COR-L47 (cell line): Measurements from ENCODE around the gene CNBP.
"Not testable (repeated sequence)": the region's sequence is repeated elsewhere in the genome, so short reads cannot be mapped to it uniquely, and the experiment has no call there.

Experiments used
- DNase-seq: peaks from one replicate; lab custom pipeline; 2025; lab: John Stamatoyannopoulos, UW

CNBP gene

GRCh38 chr3:129183569-129184395, at the start of gene CNBP:
CNBP (minus strand) TSS chr3:129183896; CDS start chr3:129171757, 12,139 bp downstream.
- peak; percentile 98 for DNase-seq

- no peak for DNase-seq
Observed at GRCh38 chr3:129231331-129232119, 47.8 kb upstream of the CNBP start.

GRCh38 chr3:129230311-129231019, 46.8 kb upstream of the CNBP start:
- no peak for DNase-seq

- no peak for DNase-seq
Observed at GRCh38 chr3:129228891-129229585, 45.3 kb upstream of the CNBP start.

GRCh38 chr3:129226374-129226773, 42.7 kb upstream of the CNBP start:
- no peak for DNase-seq

GRCh38 chr3:129224984-129225393, 41.3 kb upstream of the CNBP start:
- DNase-seq: peak; percentile 76

- not testable (repeated sequence) for DNase-seq
Observed at GRCh38 chr3:129224387-129224786, 40.7 kb upstream of the CNBP start.

- no peak for DNase-seq
Observed at GRCh38 chr3:129218742-129219141, 35.0 kb upstream of the CNBP start.

- no peak for DNase-seq
Observed at GRCh38 chr3:129213238-129213637, 29.5 kb upstream of the CNBP start.

- peak; percentile 92 for DNase-seq
Observed at GRCh38 chr3:129211772-129212171, 28.1 kb upstream of the CNBP start.

- DNase-seq: no peak
Observed at GRCh38 chr3:129211345-129211744, 27.6 kb upstream of the CNBP start.

GRCh38 chr3:129207479-129207878, 23.8 kb upstream of the CNBP start:
- DNase-seq: no peak

GRCh38 chr3:129205109-129205832, 21.6 kb upstream of the CNBP start:
- no peak for DNase-seq

- DNase-seq: no peak
Observed at GRCh38 chr3:129204473-129204872, 20.8 kb upstream of the CNBP start.

- no peak for DNase-seq
Observed at GRCh38 chr3:129199366-129199765, 15.7 kb upstream of the CNBP start.

GRCh38 chr3:129197321-129197720, 13.6 kb upstream of the CNBP start:
- no peak for DNase-seq

- no peak for DNase-seq
Observed at GRCh38 chr3:129196601-129197000, 12.9 kb upstream of the CNBP start.

- DNase-seq: no peak
Observed at GRCh38 chr3:129195731-129196256, 12.1 kb upstream of the CNBP start.

- DNase-seq: not testable (repeated sequence)
Observed at GRCh38 chr3:129189793-129190192, 6.1 kb upstream of the CNBP start.

GRCh38 chr3:129187857-129188256, 4.2 kb upstream of the CNBP start:
- DNase-seq: no peak

- no peak for DNase-seq
Observed at GRCh38 chr3:129185783-129186182, 2.1 kb upstream of the CNBP start.
